ENCODE measurements around the gene C4orf33.

DNA sequence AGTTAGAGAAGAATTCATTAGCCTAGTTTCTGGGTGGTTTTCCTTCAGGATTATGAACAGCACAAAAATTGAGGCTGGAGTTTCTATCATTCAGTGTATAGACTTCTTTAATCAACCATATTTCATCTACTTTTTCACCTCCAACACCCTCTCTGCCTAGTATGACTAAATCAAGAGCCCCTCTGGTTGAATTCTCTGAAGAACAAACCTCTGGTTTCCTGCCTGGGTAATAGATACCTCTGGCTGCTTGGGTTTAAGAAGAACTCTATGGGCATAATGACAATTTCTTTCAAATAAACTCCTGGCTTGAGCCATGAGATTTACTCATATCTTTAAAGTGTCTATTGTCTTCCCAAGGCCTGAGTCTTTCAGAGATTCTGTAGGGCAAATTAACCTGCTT lies 66.5 kb downstream of the C4orf33 start:
- TF ChIP-seq, protein P1, sequence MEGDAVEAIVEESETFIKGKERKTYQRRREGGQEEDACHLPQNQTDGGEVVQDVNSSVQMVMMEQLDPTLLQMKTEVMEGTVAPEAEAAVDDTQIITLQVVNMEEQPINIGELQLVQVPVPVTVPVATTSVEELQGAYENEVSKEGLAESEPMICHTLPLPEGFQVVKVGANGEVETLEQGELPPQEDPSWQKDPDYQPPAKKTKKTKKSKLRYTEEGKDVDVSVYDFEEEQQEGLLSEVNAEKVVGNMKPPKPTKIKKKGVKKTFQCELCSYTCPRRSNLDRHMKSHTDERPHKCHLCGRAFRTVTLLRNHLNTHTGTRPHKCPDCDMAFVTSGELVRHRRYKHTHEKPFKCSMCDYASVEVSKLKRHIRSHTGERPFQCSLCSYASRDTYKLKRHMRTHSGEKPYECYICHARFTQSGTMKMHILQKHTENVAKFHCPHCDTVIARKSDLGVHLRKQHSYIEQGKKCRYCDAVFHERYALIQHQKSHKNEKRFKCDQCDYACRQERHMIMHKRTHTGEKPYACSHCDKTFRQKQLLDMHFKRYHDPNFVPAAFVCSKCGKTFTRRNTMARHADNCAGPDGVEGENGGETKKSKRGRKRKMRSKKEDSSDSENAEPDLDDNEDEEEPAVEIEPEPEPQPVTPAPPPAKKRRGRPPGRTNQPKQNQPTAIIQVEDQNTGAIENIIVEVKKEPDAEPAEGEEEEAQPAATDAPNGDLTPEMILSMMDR (IDR thresholded peaks at IDR 0.05; ENCODE audit: low read length): no peak
- TF ChIP-seq EZH2 (IDR thresholded peaks at IDR 0.05; ENCODE audit: borderline replicate concordance, low read length): no peak

Measured in OCI-LY1 (cell line).